ENCODE results near the gene PLCB1.
"Not testable (repeated sequence)": the region's sequence is repeated elsewhere in the genome, so short reads cannot be mapped to it uniquely, and the experiment has no call there.

The PLCB1 gene

GRCh38 chr20:8587251-8587650, 455.2 kb downstream of the PLCB1 start:
- 86 to 100% methylated on average over 1 of the region's 1 CpG for WGBS, 2 experiments

DNA sequence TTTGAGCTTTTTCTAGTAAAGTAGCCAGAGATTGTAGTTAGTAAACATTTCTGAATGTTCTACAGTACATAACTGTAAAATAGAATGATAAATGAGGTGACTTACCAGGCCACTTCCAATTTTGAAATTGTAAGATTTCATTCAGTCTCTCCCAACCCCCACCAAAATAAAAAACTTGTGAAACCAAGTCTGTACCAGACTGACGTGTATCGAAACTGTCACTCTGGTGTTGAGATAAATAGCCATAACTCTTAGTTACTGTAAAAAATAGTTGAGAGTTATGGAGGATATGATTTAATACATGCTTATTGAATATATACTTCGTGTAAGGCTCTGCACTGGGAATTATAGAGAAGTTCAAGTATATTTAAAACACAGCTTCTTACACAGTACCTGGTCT, 455.7 kb downstream of the PLCB1 start:
- H3K27ac ChIP-seq (ENCODE audit: insufficient read depth, low read depth, low read length, poor library complexity, severe bottlenecking), result no peak overlapping the region
- no peak overlapping the region for H3K4me3 ChIP-seq (ENCODE audit: insufficient read depth, low read depth, low read length)
- no peaks in the 10 kb centered on the region for H3K9me3 ChIP-seq (ENCODE audit: control insufficient read depth, low read length)
- H3K36me3 ChIP-seq (ENCODE audit: control insufficient read depth, insufficient read depth, low read length), result no peaks in the 10 kb centered on the region
- no peaks in the 10 kb centered on the region for H3K27me3 ChIP-seq (ENCODE audit: control insufficient read depth, insufficient read depth, low read length, poor library complexity, severe bottlenecking)
- H3K4me1 ChIP-seq (ENCODE audit: control insufficient read depth, insufficient read depth, low read length), result no peaks in the 10 kb centered on the region
- 80 to 96% methylated on average over 1 to 3 of the region's 3 CpGs for WGBS, 2 experiments

More at GRCh38 chr20:8587251-8587650, 455.2 kb downstream of the PLCB1 start:
- no peak overlapping the region for H3K27ac ChIP-seq (ENCODE audit: insufficient read depth, low read depth, low read length, poor library complexity, severe bottlenecking)
- H3K27me3 ChIP-seq (ENCODE audit: control insufficient read depth, insufficient read depth, low read length, poor library complexity, severe bottlenecking), result no peaks in the 10 kb centered on the region
- no peaks in the 10 kb centered on the region for H3K36me3 ChIP-seq (ENCODE audit: control insufficient read depth, insufficient read depth, low read length)
- H3K4me1 ChIP-seq (ENCODE audit: control insufficient read depth, insufficient read depth, low read length), result no peaks in the 10 kb centered on the region
- H3K9me3 ChIP-seq (ENCODE audit: control insufficient read depth, low read length), result no peaks in the 10 kb centered on the region
- no peak overlapping the region for H3K4me3 ChIP-seq (ENCODE audit: insufficient read depth, low read depth, low read length)

- H3K36me3 ChIP-seq (ENCODE audit: control insufficient read depth, insufficient read depth, low read length), result no peaks in the 10 kb centered on the region
- H3K4me3 ChIP-seq (ENCODE audit: insufficient read depth, low read depth, low read length), result no peak overlapping the region
- no peak overlapping the region for H3K27ac ChIP-seq (ENCODE audit: insufficient read depth, low read depth, low read length, poor library complexity, severe bottlenecking)
- H3K27me3 ChIP-seq (ENCODE audit: control insufficient read depth, insufficient read depth, low read length, poor library complexity, severe bottlenecking), result no peaks in the 10 kb centered on the region
- H3K4me1 ChIP-seq (ENCODE audit: control insufficient read depth, insufficient read depth, low read length), result no peaks in the 10 kb centered on the region
- H3K9me3 ChIP-seq (ENCODE audit: control insufficient read depth, low read length), result no peaks in the 10 kb centered on the region
- WGBS, 2 experiments, result 94 to 100% methylated on average over 1 to 2 of the region's 4 CpGs
Measured at GRCh38 chr20:8589956-8590355, 457.9 kb downstream of the PLCB1 start.

DNA sequence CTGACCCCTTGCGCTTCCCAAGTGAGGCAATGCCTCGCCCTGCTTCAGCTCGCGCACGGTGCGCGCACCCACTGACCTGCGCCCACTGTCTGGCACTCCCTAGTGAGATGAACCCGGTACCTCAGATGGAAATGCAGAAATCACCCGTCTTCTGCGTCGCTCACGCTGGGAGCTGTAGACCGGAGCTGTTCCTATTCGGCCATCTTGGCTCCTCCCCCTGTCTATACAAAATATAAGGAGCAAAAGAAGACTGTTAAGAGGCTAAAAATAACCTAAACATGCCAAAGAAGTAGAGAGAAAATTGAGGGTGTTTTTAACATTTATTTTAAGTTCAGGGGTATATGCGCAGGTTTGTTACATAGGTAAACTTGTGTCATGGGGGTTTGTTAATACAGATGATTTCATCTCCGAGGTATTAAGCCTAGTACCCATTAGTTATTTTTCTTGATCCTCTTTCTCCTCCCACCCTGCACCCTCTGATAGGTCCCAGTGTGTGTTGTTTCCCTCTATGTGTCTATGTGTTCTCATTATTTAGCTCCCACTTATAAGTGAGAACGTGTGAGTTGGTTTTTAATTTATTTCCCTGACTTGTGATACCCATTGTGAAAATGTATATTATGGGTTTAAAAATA, 469.0 kb downstream of the PLCB1 start:
- H3K4me3 ChIP-seq (ENCODE audit: insufficient read depth, low read depth, low read length), result peak overlapping the region; percentile 0
- not testable (repeated sequence) for H3K36me3 ChIP-seq (ENCODE audit: control insufficient read depth, insufficient read depth, low read length); H3K4me1 ChIP-seq (ENCODE audit: control insufficient read depth, insufficient read depth, low read length); H3K27me3 ChIP-seq (ENCODE audit: control insufficient read depth, insufficient read depth, low read length, poor library complexity, severe bottlenecking); H3K9me3 ChIP-seq (ENCODE audit: control insufficient read depth, low read length); H3K27ac ChIP-seq (ENCODE audit: insufficient read depth, low read depth, low read length, poor library complexity, severe bottlenecking)
- 75 to 86% methylated on average over 2 to 6 of the region's 18 CpGs for WGBS, 2 experiments

- no peaks in the 10 kb centered on the region for H3K36me3 ChIP-seq (ENCODE audit: control insufficient read depth, insufficient read depth, low read length)
- H3K9me3 ChIP-seq (ENCODE audit: control insufficient read depth, low read length), result no peaks in the 10 kb centered on the region
- WGBS, 2 experiments, result 95 to 97% methylated on average over 1 of the region's 1 CpG
- no peak overlapping the region for H3K27ac ChIP-seq (ENCODE audit: insufficient read depth, low read depth, low read length, poor library complexity, severe bottlenecking)
- peaks cover 4% of the 10 kb centered on the region for H3K4me1 ChIP-seq (ENCODE audit: control insufficient read depth, insufficient read depth, low read length)
- no peak overlapping the region for H3K4me3 ChIP-seq (ENCODE audit: insufficient read depth, low read depth, low read length)
- no peaks in the 10 kb centered on the region for H3K27me3 ChIP-seq (ENCODE audit: control insufficient read depth, insufficient read depth, low read length, poor library complexity, severe bottlenecking)
Measured at GRCh38 chr20:8601542-8601912, 469.5 kb downstream of the PLCB1 start.

DNA sequence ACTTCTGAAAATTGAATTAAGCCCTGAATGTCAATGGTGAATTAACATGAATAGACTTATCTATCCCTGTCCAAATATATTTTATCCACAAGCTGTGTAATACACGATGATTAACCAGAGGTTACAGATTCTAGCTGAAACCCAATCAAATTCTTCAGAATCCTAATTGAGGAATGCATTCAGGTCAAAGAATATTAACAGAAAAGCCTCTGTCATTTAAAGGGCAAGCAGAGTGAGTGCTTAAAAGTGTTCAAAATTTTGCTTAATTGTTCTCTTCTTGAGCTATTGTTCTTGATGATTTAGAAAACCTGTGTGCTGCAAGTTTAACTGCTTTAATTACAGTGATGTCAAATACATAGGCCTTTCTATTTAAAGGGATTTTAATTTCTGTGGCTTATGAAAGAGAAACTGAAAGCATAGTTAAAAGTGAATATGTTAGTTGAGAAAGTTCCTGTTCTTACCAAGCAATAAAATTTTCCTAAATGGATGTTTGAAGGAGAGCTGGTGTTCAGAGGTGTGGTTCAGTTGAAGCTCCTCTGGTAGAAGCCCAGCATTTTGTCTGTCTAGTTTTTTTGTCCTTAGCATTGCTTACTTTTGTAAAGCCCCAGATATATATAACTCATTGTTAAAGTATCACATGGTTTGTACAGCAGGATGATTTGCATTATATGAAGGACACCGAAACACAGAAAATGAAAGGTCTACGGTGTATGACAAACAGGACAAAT, 470.5 kb downstream of the PLCB1 start:
- Histone ChIP-seq H3K36me3 (ENCODE audit: control insufficient read depth, insufficient read depth, low read length) (no peaks in the 10 kb centered on the region), H3K4me3 (ENCODE audit: insufficient read depth, low read depth, low read length) (no peak overlapping the region), H3K4me1 (ENCODE audit: control insufficient read depth, insufficient read depth, low read length) (peaks cover 4% of the 10 kb centered on the region), H3K27ac (ENCODE audit: insufficient read depth, low read depth, low read length, poor library complexity, severe bottlenecking) (no peak overlapping the region), H3K27me3 (ENCODE audit: control insufficient read depth, insufficient read depth, low read length, poor library complexity, severe bottlenecking) (no peaks in the 10 kb centered on the region), H3K9me3 (ENCODE audit: control insufficient read depth, low read length) (no peaks in the 10 kb centered on the region)
- WGBS, 2 experiments, result 96 to 97% methylated on average over 3 of the region's 3 CpGs

DNA sequence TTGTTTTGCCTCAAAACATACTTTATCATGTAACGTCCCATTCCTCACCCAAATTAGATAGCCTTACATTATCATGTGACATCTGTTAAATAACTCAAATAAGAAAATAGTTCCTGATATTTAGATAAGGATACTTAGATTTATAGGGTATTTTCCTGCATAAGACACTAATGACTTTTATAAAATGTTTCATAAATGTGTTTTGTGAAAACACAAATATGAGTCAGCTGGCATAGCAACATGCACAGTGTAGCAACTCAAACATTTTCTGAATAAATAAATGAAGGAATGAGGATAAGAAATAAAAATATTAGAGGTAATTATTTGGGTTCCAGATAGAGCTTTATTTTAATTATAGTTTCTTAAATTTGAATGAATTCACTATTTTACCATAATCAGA, 476.4 kb downstream of the PLCB1 start:
- WGBS, 2 experiments, result 100% methylated on average over 1 of the region's 1 CpG
- no peaks in the 10 kb centered on the region for H3K9me3 ChIP-seq (ENCODE audit: control insufficient read depth, low read length)
- no peak overlapping the region for H3K27ac ChIP-seq (ENCODE audit: insufficient read depth, low read depth, low read length, poor library complexity, severe bottlenecking)

GRCh38 chr20:8616792-8617191, 484.7 kb downstream of the PLCB1 start:
- H3K4me3 ChIP-seq (ENCODE audit: insufficient read depth, low read depth, low read length), result no peak overlapping the region
- no peaks in the 10 kb centered on the region for H3K36me3 ChIP-seq (ENCODE audit: control insufficient read depth, insufficient read depth, low read length)
- no peak overlapping the region for H3K27ac ChIP-seq (ENCODE audit: insufficient read depth, low read depth, low read length, poor library complexity, severe bottlenecking)
- H3K27me3 ChIP-seq (ENCODE audit: control insufficient read depth, insufficient read depth, low read length, poor library complexity, severe bottlenecking), result no peaks in the 10 kb centered on the region
- H3K4me1 ChIP-seq (ENCODE audit: control insufficient read depth, insufficient read depth, low read length), result no peaks in the 10 kb centered on the region
- no peaks in the 10 kb centered on the region for H3K9me3 ChIP-seq (ENCODE audit: control insufficient read depth, low read length)

More for the DNA sequence above, 476.4 kb downstream of the PLCB1 start:
- H3K27me3 ChIP-seq (ENCODE audit: control insufficient read depth, insufficient read depth, low read length, poor library complexity, severe bottlenecking), result no peaks in the 10 kb centered on the region
- H3K36me3 ChIP-seq (ENCODE audit: control insufficient read depth, insufficient read depth, low read length), result no peaks in the 10 kb centered on the region
- H3K4me1 ChIP-seq (ENCODE audit: control insufficient read depth, insufficient read depth, low read length), result no peaks in the 10 kb centered on the region
- no peak overlapping the region for H3K4me3 ChIP-seq (ENCODE audit: insufficient read depth, low read depth, low read length)

DNA sequence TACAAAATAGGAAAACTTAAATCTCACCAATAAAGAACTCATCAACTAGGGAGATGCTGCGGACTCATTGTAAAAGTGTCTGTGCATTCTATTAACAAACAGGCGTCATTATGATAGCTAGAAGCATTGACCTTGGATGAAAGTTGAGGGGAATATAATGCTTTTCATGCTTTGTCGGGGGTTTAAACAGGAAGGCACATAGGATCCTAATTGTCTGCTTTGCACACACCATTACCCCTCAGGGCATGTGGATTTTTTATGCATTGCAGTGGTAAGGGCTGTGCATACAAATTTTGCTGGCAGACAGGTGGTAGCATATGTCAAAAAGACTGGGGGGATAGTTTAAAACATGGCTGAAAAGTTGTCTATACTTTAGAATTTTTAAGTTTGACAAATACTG, 488.9 kb downstream of the PLCB1 start:
- Histone ChIP-seq H3K36me3 (ENCODE audit: control insufficient read depth, insufficient read depth, low read length) (no peaks in the 10 kb centered on the region), H3K4me3 (ENCODE audit: insufficient read depth, low read depth, low read length) (no peak overlapping the region), H3K27ac (ENCODE audit: insufficient read depth, low read depth, low read length, poor library complexity, severe bottlenecking) (no peak overlapping the region), H3K9me3 (ENCODE audit: control insufficient read depth, low read length) (no peaks in the 10 kb centered on the region), H3K27me3 (ENCODE audit: control insufficient read depth, insufficient read depth, low read length, poor library complexity, severe bottlenecking) (no peaks in the 10 kb centered on the region), H3K4me1 (ENCODE audit: control insufficient read depth, insufficient read depth, low read length) (no peaks in the 10 kb centered on the region)
- 94 to 97% methylated on average over 3 of the region's 3 CpGs for WGBS, 2 experiments

DNA sequence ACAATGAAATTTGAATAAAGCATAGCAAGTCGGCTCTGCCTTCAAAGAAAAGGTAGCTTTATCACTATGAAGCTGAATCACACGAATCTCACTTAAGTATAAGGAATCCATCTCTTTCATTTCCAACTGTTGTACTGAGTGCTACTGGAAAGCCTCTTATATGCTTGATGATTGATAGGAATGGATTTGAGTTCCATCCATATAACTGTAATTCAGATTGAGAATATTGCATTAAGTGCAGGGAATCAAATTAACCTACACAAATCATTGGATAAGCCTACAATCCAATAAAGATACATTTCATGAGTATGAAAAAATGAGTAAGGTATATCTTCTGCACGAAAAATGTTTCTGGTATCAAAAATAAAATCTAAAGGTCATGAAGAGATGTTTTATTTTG, 492.0 kb downstream of the PLCB1 start:
- 89% methylated on average over 2 to 3 of the region's 3 CpGs for WGBS, 2 experiments
- Histone ChIP-seq H3K4me1 (ENCODE audit: control insufficient read depth, insufficient read depth, low read length) (no peaks in the 10 kb centered on the region), H3K27ac (ENCODE audit: insufficient read depth, low read depth, low read length, poor library complexity, severe bottlenecking) (no peak overlapping the region)

More for the DNA sequence above, 492.0 kb downstream of the PLCB1 start:
- Histone ChIP-seq H3K36me3 (ENCODE audit: control insufficient read depth, insufficient read depth, low read length) (no peaks in the 10 kb centered on the region), H3K9me3 (ENCODE audit: control insufficient read depth, low read length) (no peaks in the 10 kb centered on the region), H3K4me3 (ENCODE audit: insufficient read depth, low read depth, low read length) (no peak overlapping the region), H3K27me3 (ENCODE audit: control insufficient read depth, insufficient read depth, low read length, poor library complexity, severe bottlenecking) (no peaks in the 10 kb centered on the region)
